GM19239 (cell line): ENCODE measurements around the gene SH2B2.
"Not testable (repeated sequence)": the region's sequence is repeated elsewhere in the genome, so short reads cannot be mapped to it uniquely, and the experiment has no call there.

Source experiments
- DNase-seq: peaks from one replicate; pipeline ENCODE4 v3.0.0; 2011; ENCODE audit warnings: low spot score; ENCODE audit not compliant: insufficient read length
- FAIRE-seq: peaks from 2 replicates; lab custom pipeline; 2011; peaks lifted over from hg19 to GRCh38; lab: Jason Lieb, UNC

Gene SH2B2

GRCh38 chr7:102303669-102304422, 17.2 kb downstream of the SH2B2 start:
- DNase-seq (no peak), FAIRE-seq (peak; percentile 28)

GRCh38 chr7:102304668-102305067, 18.0 kb downstream of the SH2B2 start:
- no peak for FAIRE-seq
- DNase-seq, result no peak

- peak; percentile 95 for FAIRE-seq
These were observed 19.0 kb downstream of the SH2B2 start for GRCh38 chr7:102305414-102306268.

GRCh38 chr7:102306916-102307677, 20.4 kb downstream of the SH2B2 start:
- DNase-seq (peak; percentile 83), FAIRE-seq (peak; percentile 92)

More at GRCh38 chr7:102305414-102306268, 19.0 kb downstream of the SH2B2 start:
- no peak for DNase-seq

- no peak for FAIRE-seq
These were observed 23.7 kb downstream of the SH2B2 start for GRCh38 chr7:102310414-102310815.

GRCh38 chr7:102312317-102312716, 25.6 kb downstream of the SH2B2 start:
- DNase-seq (no peak), FAIRE-seq (no peak)

More at GRCh38 chr7:102310414-102310815, 23.7 kb downstream of the SH2B2 start:
- DNase-seq, result no peak

- DNase-seq (no peak), FAIRE-seq (no peak)
These were observed 27.5 kb downstream of the SH2B2 start for GRCh38 chr7:102313997-102314780.

- DNase-seq (no peak), FAIRE-seq (no peak)
These were observed 30.8 kb downstream of the SH2B2 start for GRCh38 chr7:102317231-102318059.

DNA sequence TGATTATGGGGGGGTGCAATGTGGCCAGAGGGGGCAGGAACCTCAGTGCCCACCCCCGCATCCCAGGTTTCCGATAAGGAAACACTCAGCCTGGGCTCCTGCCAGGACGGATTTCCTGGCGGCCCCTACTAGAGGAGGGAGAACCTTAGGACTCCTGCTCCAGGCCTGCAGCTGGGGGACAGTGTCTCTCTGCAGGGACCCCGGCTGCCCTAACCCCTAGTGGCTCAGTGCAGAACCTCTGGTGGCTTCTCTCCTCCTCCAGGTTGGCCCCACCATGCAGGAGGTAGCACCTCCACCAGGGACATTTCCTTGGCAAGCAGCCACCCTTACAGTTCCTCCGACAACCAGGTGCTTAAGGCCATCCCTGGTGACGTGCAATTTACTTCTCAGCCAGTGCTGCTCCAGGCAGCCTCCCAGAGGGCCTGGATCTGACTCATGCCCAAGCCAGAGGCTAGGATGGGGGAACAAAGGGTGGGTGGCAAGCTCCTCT, 31.9 kb downstream of the SH2B2 start:
- DNase-seq, result no peak
- FAIRE-seq, result no peak

- no peak for FAIRE-seq
- DNase-seq, result no peak
These were observed 33.0 kb downstream of the SH2B2 start for GRCh38 chr7:102319671-102320070.

GRCh38 chr7:102320181-102320580, 33.5 kb downstream of the SH2B2 start:
- FAIRE-seq, result no peak
- DNase-seq, result no peak

GRCh38 chr7:102320601-102321350, 34.1 kb downstream of the SH2B2 start:
- FAIRE-seq (no peak), DNase-seq (no peak)

DNA sequence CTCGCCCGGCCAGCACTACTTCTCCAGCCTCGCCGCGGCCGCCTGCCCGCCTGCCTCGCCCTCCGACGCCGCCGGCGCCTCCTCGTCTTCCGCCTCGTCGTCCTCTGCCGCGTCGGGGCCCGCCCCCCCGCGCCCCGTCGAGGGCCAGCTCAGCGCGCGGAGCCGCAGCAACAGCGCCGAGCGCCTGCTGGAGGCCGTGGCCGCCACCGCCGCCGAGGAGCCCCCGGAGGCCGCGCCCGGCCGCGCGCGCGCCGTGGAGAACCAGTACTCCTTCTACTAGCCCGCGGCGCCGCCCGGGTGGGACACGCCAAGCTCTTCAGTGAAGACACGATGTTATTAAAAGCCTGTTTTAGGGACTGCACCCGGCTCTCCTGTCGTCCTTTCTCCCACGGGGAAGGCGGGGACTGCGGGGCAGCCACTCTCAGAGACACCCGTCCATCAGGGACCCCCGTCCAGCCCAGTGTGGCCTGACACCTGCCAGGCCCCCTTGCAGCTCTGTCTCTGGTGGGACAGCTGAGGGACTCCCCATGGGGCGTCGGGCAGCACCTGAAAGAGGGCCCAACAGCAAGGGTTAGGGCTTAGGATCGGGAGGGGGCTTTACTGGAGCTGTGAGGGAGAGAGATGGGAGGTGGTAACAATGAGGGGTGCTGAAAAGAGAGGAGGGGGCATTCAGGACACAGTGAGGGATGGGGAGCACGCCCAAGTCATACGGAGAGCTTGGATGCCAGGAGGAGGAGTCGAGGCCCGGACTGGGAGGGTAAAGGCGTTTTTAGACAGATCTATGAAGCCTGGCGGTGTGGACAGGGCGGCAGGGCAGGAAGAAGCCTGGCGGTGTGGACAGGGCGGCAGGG, 34.9 kb downstream of the SH2B2 start:
- FAIRE-seq, result no peak

GRCh38 chr7:102322202-102322715, 35.6 kb downstream of the SH2B2 start:
- no peak for FAIRE-seq
- DNase-seq, result no peak

More for the DNA sequence above, 34.9 kb downstream of the SH2B2 start:
- no peak for DNase-seq

DNA sequence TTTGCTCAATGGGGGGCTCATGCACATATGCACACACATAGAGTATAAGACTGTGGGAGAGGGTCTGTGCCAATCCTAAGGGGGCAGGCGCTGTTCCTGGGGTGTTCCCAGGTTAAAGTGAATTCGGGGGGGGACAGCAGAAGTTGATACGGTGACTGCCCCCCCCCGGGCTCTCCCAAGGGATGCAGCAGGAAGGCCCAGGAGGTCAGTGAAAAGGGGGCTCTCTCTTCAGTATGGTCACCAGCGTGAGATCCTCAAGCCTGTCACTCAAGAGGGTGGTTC, 37.2 kb downstream of the SH2B2 start:
- FAIRE-seq (no peak), DNase-seq (no peak)

DNA sequence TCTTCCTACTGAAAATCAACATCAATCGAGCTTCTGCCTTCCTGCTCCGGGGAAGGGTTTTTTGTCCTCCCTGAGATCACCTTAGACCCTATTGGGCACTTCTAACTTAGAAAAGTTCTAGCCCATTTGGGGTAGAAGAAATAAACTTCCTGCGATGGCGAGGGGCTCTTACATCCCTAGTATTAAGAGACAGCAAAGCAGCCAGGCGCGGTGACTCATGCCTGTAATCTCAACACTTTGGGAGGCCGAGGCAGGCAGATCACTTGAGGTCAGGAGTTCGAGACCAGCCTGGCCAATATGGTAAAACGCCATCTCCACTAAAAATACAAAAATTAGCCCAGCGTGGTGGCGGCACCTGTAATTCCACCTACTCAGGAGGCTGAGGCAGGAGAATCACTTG, 38.4 kb downstream of the SH2B2 start:
- not testable (repeated sequence) for FAIRE-seq, DNase-seq
